ENCODE results near the gene BAX.
A peak's percentile ranks its signal among the peaks of the same experiment; 100 is the strongest.

GRCh38 chr19:48970923-48971395 is 16.3 kb downstream of the BAX start:
- TF ChIP-seq CTCF (conservative IDR thresholded peaks at IDR 0.05; ENCODE audit: low read depth, low read length) (peak; percentile 92), RCOR1 (IDR thresholded peaks at IDR 0.05; ENCODE audit: insufficient replicate concordance, low read length) (no peak), MAFK (IDR thresholded peaks at IDR 0.05; ENCODE audit: low read depth, low read length) (no peak), POLR2A (IDR thresholded peaks at IDR 0.05; ENCODE audit: low read depth, low read length) (peak; percentile 41; the same call in 1 of the 2 replicates), SMC3 (IDR thresholded peaks at IDR 0.05; ENCODE audit: low read depth, low read length) (peak; percentile 74), RFX5 (IDR thresholded peaks at IDR 0.05; ENCODE audit: low read depth, low read length) (no peak), MXI1 (IDR thresholded peaks at IDR 0.05; ENCODE audit: borderline replicate concordance, low read depth, low read length) (no peak)

All from IMR-90 (cell line).